ENCODE data around the gene USP47. TPM values are rescaled to one million over a fixed set of nuclear protein-coding genes. Genes with fewer than 3 reads are reported as not detected.

Gene USP47
- polyA plus RNA-seq, 1 donor from 2014 or later = 92.6 TPM

GRCh38 chr11:11916981-11917399, 75.2 kb downstream of the USP47 start:
- Histone ChIP-seq H3F3A (ENCODE audit: insufficient read depth, low read length, poor library complexity, severe bottlenecking) (no peaks in the 10 kb centered on the region), H3K27me3 (ENCODE audit: insufficient read depth, low read depth, low read length) (no peaks in the 10 kb centered on the region), H3K9ac (ENCODE audit: low read length) (no peak overlapping the region), H3K79me2 (replicated peaks; ENCODE audit: insufficient read depth, low read length) (no peaks in the 10 kb centered on the region), H3K4me2 (ENCODE audit: low read length) (no peak overlapping the region), H3K27ac (ENCODE audit: low read length) (no peak overlapping the region), H2AFZ (ENCODE audit: low read depth, low read length) (no peak overlapping the region), H3K4me3 (ENCODE audit: low read length) (no peak overlapping the region), H3K36me3 (ENCODE audit: insufficient read depth, low read length) (no peaks in the 10 kb centered on the region), H3K9me3 (ENCODE audit: low read length) (no peaks in the 10 kb centered on the region), H3K9me2 (ENCODE audit: insufficient read depth, low read length) (no peaks in the 10 kb centered on the region), H4K20me1 (ENCODE audit: insufficient read depth) (no peaks in the 10 kb centered on the region)
- TF ChIP-seq EP300 (conservative IDR thresholded peaks at IDR 0.05; ENCODE audit: poor library complexity, severe bottlenecking) = no peak
- no peak for TF ChIP-seq CTCF (IDR thresholded peaks at IDR 0.05; ENCODE audit: poor library complexity, severe bottlenecking)
- no peak for TF ChIP-seq TAF1 (IDR thresholded peaks at IDR 0.05; ENCODE audit: low read depth)
- TF ChIP-seq SMC3 (conservative IDR thresholded peaks at IDR 0.05; ENCODE audit: poor library complexity) = no peak
- no peak for TF ChIP-seq EZH2 (IDR thresholded peaks at IDR 0.05; ENCODE audit: borderline replicate concordance, insufficient read depth, low read length, poor library complexity, severe bottlenecking)
- no peak for TF ChIP-seq REST (IDR thresholded peaks at IDR 0.05; ENCODE audit: borderline replicate concordance)
- TF ChIP-seq MXI1 (conservative IDR thresholded peaks at IDR 0.05; ENCODE audit: poor library complexity, severe bottlenecking) = no peak
- no peak for TF ChIP-seq RAD21 (conservative IDR thresholded peaks at IDR 0.05)
- TF ChIP-seq POLR2AphosphoS5 (IDR thresholded peaks at IDR 0.05) = no peak

DNA sequence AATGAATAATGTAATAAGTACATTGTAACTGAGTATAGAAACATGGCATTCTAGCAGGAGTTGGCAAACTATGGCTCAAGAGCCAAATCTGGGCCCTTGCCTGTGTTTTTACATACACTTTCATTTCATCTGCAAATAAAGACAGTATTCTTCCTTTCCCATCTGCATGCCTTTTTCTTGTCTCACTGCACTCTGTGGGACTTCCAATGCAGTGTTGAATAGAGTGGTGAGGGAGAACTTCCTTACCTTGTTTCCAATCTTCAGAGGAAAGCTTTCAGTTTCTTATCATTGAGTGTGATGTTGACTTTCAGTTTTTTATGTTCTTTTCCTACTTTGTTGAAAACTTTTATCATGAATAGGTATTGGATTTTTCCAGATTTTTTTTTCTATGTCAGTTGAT, 82.1 kb downstream of the USP47 start:
- Histone ChIP-seq H3K9me2 (ENCODE audit: insufficient read depth, low read length) (no peaks in the 10 kb centered on the region), H3K9ac (ENCODE audit: low read length) (no peak overlapping the region), H3K27ac (ENCODE audit: low read length) (no peak overlapping the region), H3F3A (ENCODE audit: insufficient read depth, low read length, poor library complexity, severe bottlenecking) (no peaks in the 10 kb centered on the region), H4K20me1 (ENCODE audit: insufficient read depth) (no peaks in the 10 kb centered on the region), H3K27me3 (ENCODE audit: insufficient read depth, low read depth, low read length) (no peaks in the 10 kb centered on the region), H3K9me3 (ENCODE audit: low read length) (no peaks in the 10 kb centered on the region), H3K79me2 (replicated peaks; ENCODE audit: insufficient read depth, low read length) (peaks cover 5% of the 10 kb centered on the region), H3K4me3 (ENCODE audit: low read length) (no peak overlapping the region), H3K4me2 (ENCODE audit: low read length) (no peak overlapping the region), H3K36me3 (ENCODE audit: insufficient read depth, low read length) (no peaks in the 10 kb centered on the region), H2AFZ (ENCODE audit: low read depth, low read length) (no peak overlapping the region)
- TF ChIP-seq EZH2 (IDR thresholded peaks at IDR 0.05; ENCODE audit: borderline replicate concordance, insufficient read depth, low read length, poor library complexity, severe bottlenecking) (no peak), POLR2AphosphoS5 (IDR thresholded peaks at IDR 0.05) (no peak), TAF1 (IDR thresholded peaks at IDR 0.05; ENCODE audit: low read depth) (no peak), EP300 (conservative IDR thresholded peaks at IDR 0.05; ENCODE audit: poor library complexity, severe bottlenecking) (no peak), RAD21 (conservative IDR thresholded peaks at IDR 0.05) (no peak), SMC3 (conservative IDR thresholded peaks at IDR 0.05; ENCODE audit: poor library complexity) (no peak)
